Measurements from ENCODE around the gene AKAP8.
"Not testable (repeated sequence)": the region's sequence is repeated elsewhere in the genome, so short reads cannot be mapped to it uniquely, and the experiment has no call there.

- TF ChIP-seq POLR2A, CTCF, EP300 (IDR thresholded peaks at IDR 0.05): not testable (repeated sequence)
Observed at GRCh38 chr19:15341328-15341727, 38.3 kb downstream of the AKAP8 start.

All from tibial nerve (tissue), 4 donors.